GM18867 (cell line): ENCODE results near the gene SCN8A.

Source experiments
- ATAC-seq: cut with Tn5 transposase; IDR thresholded peaks from one replicate; pipeline ENCODE4 v1.9.1; 2021; ENCODE audit warnings: mild to moderate bottlenecking, moderate library complexity; ENCODE audit not compliant: unreplicated experiment

SCN8A gene

GRCh38 chr12:51666696-51667095, 75.7 kb downstream of the SCN8A start:
- ATAC-seq, result no peak

- no peak for ATAC-seq
These were observed 76.2 kb downstream of the SCN8A start for GRCh38 chr12:51667269-51667668.

GRCh38 chr12:51669271-51669670, 78.2 kb downstream of the SCN8A start:
- no peak for ATAC-seq

GRCh38 chr12:51669996-51670395, 79.0 kb downstream of the SCN8A start:
- no peak for ATAC-seq

GRCh38 chr12:51672334-51672733, 81.3 kb downstream of the SCN8A start:
- ATAC-seq, result no peak

- ATAC-seq, result no peak
These were observed 84.2 kb downstream of the SCN8A start for GRCh38 chr12:51675071-51675803.

GRCh38 chr12:51676875-51677274, 85.8 kb downstream of the SCN8A start:
- no peak for ATAC-seq

GRCh38 chr12:51677284-51677968, 86.4 kb downstream of the SCN8A start:
- no peak for ATAC-seq

GRCh38 chr12:51678086-51678724, 87.2 kb downstream of the SCN8A start:
- peak; percentile 40 for ATAC-seq

- no peak for ATAC-seq
These were observed 91.9 kb downstream of the SCN8A start for GRCh38 chr12:51682981-51683380.

GRCh38 chr12:51683763-51684357, 92.8 kb downstream of the SCN8A start:
- no peak for ATAC-seq

- ATAC-seq, result no peak
These were observed 95.7 kb downstream of the SCN8A start for GRCh38 chr12:51686727-51687126.

GRCh38 chr12:51687177-51687576, 96.1 kb downstream of the SCN8A start:
- no peak for ATAC-seq

- ATAC-seq, result no peak
These were observed 96.6 kb downstream of the SCN8A start for GRCh38 chr12:51687614-51688013.

GRCh38 chr12:51689983-51690382, 99.0 kb downstream of the SCN8A start:
- no peak for ATAC-seq

GRCh38 chr12:51692016-51692415, 101.0 kb downstream of the SCN8A start:
- ATAC-seq, result no peak

GRCh38 chr12:51693569-51693968, 102.5 kb downstream of the SCN8A start:
- no peak for ATAC-seq

- ATAC-seq, result no peak
These were observed 103.1 kb downstream of the SCN8A start for GRCh38 chr12:51694146-51694545.

- no peak for ATAC-seq
These were observed 104.4 kb downstream of the SCN8A start for GRCh38 chr12:51695241-51696010.

- ATAC-seq, result no peak
These were observed 108.2 kb downstream of the SCN8A start for GRCh38 chr12:51699219-51699618.

GRCh38 chr12:51700887-51701286, 109.9 kb downstream of the SCN8A start:
- no peak for ATAC-seq
